GM18870 (cell line): ENCODE results near the gene KCNC1.

Experiments used
- ATAC-seq: cut with Tn5 transposase; IDR thresholded peaks from one replicate; pipeline ENCODE4 v1.9.1; 2021; ENCODE audit warnings: moderate library complexity; ENCODE audit not compliant: unreplicated experiment

KCNC1 gene

GRCh38 chr11:17736930-17737817 is 2.6 kb downstream of the KCNC1 start:
- ATAC-seq = no peak

- no peak for ATAC-seq
Observed at GRCh38 chr11:17738151-17738973, 3.8 kb downstream of the KCNC1 start.

GRCh38 chr11:17739945-17740338 is 5.4 kb downstream of the KCNC1 start:
- no peak for ATAC-seq

GRCh38 chr11:17740649-17741235 is 6.2 kb downstream of the KCNC1 start:
- no peak for ATAC-seq

- no peak for ATAC-seq
Observed at GRCh38 chr11:17741487-17741886, 6.9 kb downstream of the KCNC1 start.

- no peak for ATAC-seq
Observed at GRCh38 chr11:17742019-17742418, 7.4 kb downstream of the KCNC1 start.

GRCh38 chr11:17743026-17743807 is 8.6 kb downstream of the KCNC1 start:
- ATAC-seq = no peak

- no peak for ATAC-seq
Observed at GRCh38 chr11:17743808-17744119, 9.2 kb downstream of the KCNC1 start.

- ATAC-seq = no peak
Observed at GRCh38 chr11:17744151-17744940, 9.8 kb downstream of the KCNC1 start.

GRCh38 chr11:17745023-17745772 is 10.6 kb downstream of the KCNC1 start:
- ATAC-seq = no peak

GRCh38 chr11:17746096-17746495 is 11.5 kb downstream of the KCNC1 start:
- ATAC-seq = no peak

- no peak for ATAC-seq
Observed at GRCh38 chr11:17747131-17747955, 12.8 kb downstream of the KCNC1 start.

GRCh38 chr11:17748044-17748443 is 13.5 kb downstream of the KCNC1 start:
- ATAC-seq = no peak

GRCh38 chr11:17748761-17749721 is 14.5 kb downstream of the KCNC1 start:
- ATAC-seq = no peak

- ATAC-seq = no peak
Observed at GRCh38 chr11:17750013-17750800, 15.6 kb downstream of the KCNC1 start.

- no peak for ATAC-seq
Observed at GRCh38 chr11:17750801-17751165, 16.2 kb downstream of the KCNC1 start.

GRCh38 chr11:17751558-17751957 is 17.0 kb downstream of the KCNC1 start:
- ATAC-seq = no peak
